ENCODE data around the gene LMAN1. TPM values are rescaled to one million over a fixed set of nuclear protein-coding genes. Genes with fewer than 3 reads are reported as not detected.

Gene LMAN1
- total RNA-seq, 4 donors from 2014 or later = 67.1 to 80.3 (median 70.6) TPM

DNA sequence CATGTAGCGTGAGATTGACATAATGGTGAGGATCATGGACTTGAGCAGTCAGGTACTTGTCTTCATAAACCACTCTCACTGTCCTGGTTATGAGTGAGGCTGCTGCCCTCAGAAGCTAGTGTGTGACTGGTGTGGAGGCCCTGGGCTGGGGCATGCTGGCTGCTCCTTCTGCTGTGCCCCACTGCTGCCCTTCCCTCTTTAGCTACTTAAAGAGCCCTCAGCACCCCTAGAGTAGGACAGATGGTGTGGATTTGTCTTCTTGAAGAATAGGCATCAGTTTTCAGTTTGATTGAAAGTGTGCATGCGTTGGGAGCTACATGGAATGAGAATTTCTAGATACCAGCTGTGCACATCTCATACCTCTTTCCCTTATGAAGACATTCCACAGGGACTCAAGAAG lies 56.1 kb downstream of the LMAN1 start:
- Histone ChIP-seq H3K4me1 (peaks cover 0 to 1% (median 0%) of the 10 kb centered on the region in 3 donors), H3K27me3 (peaks cover 0 to 64% (median 0%) of the 10 kb centered on the region in 4 donors), H3K9me3 (no peaks in the 10 kb centered on the region), H3K36me3 (no peaks in the 10 kb centered on the region), H3K4me3 (no peak overlapping the region), H3K27ac (no peak overlapping the region)
- WGBS, 2 donors = 80 to 88% methylated on average over 2 of the region's 2 CpGs
- TF ChIP-seq CTCF (IDR thresholded peaks at IDR 0.05) = no peak
- TF ChIP-seq POLR2A (IDR thresholded peaks at IDR 0.05) = no peak
- intact Hi-C loops (cut with DNase I) = no loop called here
- no peak for DNase-seq

- H3K27ac ChIP-seq = no peak overlapping the region
- H3K9me3 ChIP-seq = no peaks in the 10 kb centered on the region
- peaks cover 0 to 54% (median 0%) of the 10 kb centered on the region in 4 donors for H3K27me3 ChIP-seq
- intact Hi-C loops (cut with DNase I) = no loop called here
- H3K4me3 ChIP-seq = no peak overlapping the region
- no peaks in the 10 kb centered on the region for H3K4me1 ChIP-seq
- 74 to 77% methylated on average over 4 of the region's 4 CpGs for WGBS, 2 donors
- H3K36me3 ChIP-seq = no peaks in the 10 kb centered on the region
- TF ChIP-seq CTCF (IDR thresholded peaks at IDR 0.05) = no peak
- DNase-seq = no peak
Measured at GRCh38 chr18:59301929-59302328, 57.1 kb downstream of the LMAN1 start.

- intact Hi-C loops (cut with DNase I) = no loop called here
- H3K27me3 ChIP-seq = peaks cover 0 to 49% (median 0%) of the 10 kb centered on the region in 4 donors
- H3K4me1 ChIP-seq = no peaks in the 10 kb centered on the region
- DNase-seq = no peak
- 47% methylated on average over 2 of the region's 3 CpGs; no CpG with 5 or more reads in 1 of the 2 donors for WGBS, 2 donors
- H3K36me3 ChIP-seq = no peaks in the 10 kb centered on the region
- no peak overlapping the region for H3K27ac ChIP-seq
- no peak overlapping the region for H3K4me3 ChIP-seq
- TF ChIP-seq CTCF (IDR thresholded peaks at IDR 0.05) (no peak), POLR2A (IDR thresholded peaks at IDR 0.05) (no peak)
- H3K9me3 ChIP-seq = no peaks in the 10 kb centered on the region
Measured at GRCh38 chr18:59300676-59301285, 58.3 kb downstream of the LMAN1 start.

DNA sequence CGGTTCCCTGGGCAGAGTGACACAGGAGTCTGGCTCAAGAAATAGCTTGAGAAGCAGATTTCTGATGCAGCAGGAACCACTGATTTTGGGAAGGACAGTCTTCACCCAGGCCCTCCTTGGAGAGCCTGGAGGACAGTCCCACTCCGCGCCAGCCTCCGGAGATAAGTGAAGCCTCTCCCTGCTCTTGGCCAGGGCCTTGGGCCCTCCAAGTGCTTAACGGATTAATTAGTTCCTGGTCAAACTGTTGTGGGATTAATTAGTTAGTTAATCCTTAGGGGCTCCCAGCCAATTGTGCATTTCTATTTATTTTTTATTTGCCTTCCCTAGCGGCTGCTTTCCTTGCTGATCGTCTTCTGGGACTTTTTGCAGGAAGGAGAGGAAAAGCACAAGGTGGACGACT lies 60.2 kb downstream of the LMAN1 start:
- 67 to 70% methylated on average over 4 to 7 of the region's 8 CpGs for WGBS, 2 donors
- H3K4me3 ChIP-seq = no peak overlapping the region

DNA sequence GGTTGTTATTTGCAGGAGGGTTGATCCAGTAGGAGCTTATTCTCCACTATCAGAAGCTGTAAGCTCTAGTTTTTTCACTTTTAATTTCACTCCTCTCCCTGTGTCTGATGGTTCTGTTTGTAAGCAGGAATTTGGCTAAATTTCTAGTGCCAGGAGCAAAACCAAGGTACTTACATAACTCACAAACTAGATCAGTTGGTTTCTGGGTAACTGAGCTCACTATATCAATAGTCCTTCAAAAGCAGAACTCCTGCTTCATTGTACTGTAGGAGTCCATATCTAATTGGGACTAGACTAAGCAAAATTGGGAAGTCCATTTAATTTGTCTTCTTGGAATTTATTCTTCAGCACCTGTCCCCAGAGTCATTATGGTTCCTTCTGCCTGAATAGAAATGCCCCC lies 65.7 kb downstream of the LMAN1 start:
- peaks cover 0 to 48% (median 3%) of the 10 kb centered on the region in 4 donors for H3K27me3 ChIP-seq
- intact Hi-C loops (cut with DNase I) = no loop called here
- no peak for TF ChIP-seq POLR2A (IDR thresholded peaks at IDR 0.05)
- no peak for TF ChIP-seq CTCF (IDR thresholded peaks at IDR 0.05)

More for the DNA sequence above, 60.2 kb downstream of the LMAN1 start:
- H3K27ac ChIP-seq = no peak overlapping the region
- DNase-seq = no peak
- intact Hi-C loops (cut with DNase I) = no loop called here
- H3K36me3 ChIP-seq = no peaks in the 10 kb centered on the region
- peaks cover 0 to 46% (median 0%) of the 10 kb centered on the region in 4 donors for H3K27me3 ChIP-seq
- H3K9me3 ChIP-seq = no peaks in the 10 kb centered on the region
- no peaks in the 10 kb centered on the region for H3K4me1 ChIP-seq
- TF ChIP-seq POLR2A (IDR thresholded peaks at IDR 0.05) (no peak), CTCF (IDR thresholded peaks at IDR 0.05) (no peak)

More for the DNA sequence above, 65.7 kb downstream of the LMAN1 start:
- Histone ChIP-seq H3K9me3 (no peaks in the 10 kb centered on the region), H3K4me1 (no peaks in the 10 kb centered on the region), H3K27ac (no peak overlapping the region), H3K4me3 (no peak overlapping the region), H3K36me3 (no peaks in the 10 kb centered on the region)
- no peak for DNase-seq

All from esophagus squamous epithelium (tissue), 5 donors.